SHP77 treated with DMSO at 0.1 percent for 48 hours (cell line): ENCODE results near the gene MALL.
"Not testable (repeated sequence)": the region's sequence is repeated elsewhere in the genome, so short reads cannot be mapped to it uniquely, and the experiment has no call there.

Experiments used
- DNase-seq: peaks from one replicate; lab custom pipeline; 2025; lab: John Stamatoyannopoulos, UW

Gene MALL

GRCh38 chr2:110097506-110098220 is 18.0 kb downstream of the MALL start:
- DNase-seq: no peak

GRCh38 chr2:110095994-110096633 is 19.5 kb downstream of the MALL start:
- DNase-seq: no peak

- DNase-seq: not testable (repeated sequence)
Measured at GRCh38 chr2:110094884-110095534, 20.6 kb downstream of the MALL start.

GRCh38 chr2:110093924-110094323 is 21.7 kb downstream of the MALL start:
- not testable (repeated sequence) for DNase-seq

GRCh38 chr2:110090164-110090563 is 25.5 kb downstream of the MALL start:
- DNase-seq: not testable (repeated sequence)

- not testable (repeated sequence) for DNase-seq
Measured at GRCh38 chr2:110083757-110084156, 31.9 kb downstream of the MALL start.

GRCh38 chr2:110083162-110083561 is 32.5 kb downstream of the MALL start:
- not testable (repeated sequence) for DNase-seq

GRCh38 chr2:110078104-110078503 is 37.5 kb downstream of the MALL start:
- DNase-seq: not testable (repeated sequence)

GRCh38 chr2:110075896-110076295 is 39.7 kb downstream of the MALL start:
- not testable (repeated sequence) for DNase-seq

GRCh38 chr2:110069869-110070268 is 45.8 kb downstream of the MALL start:
- not testable (repeated sequence) for DNase-seq

GRCh38 chr2:110068153-110068552 is 47.5 kb downstream of the MALL start:
- not testable (repeated sequence) for DNase-seq

GRCh38 chr2:110062332-110062731 is 53.3 kb downstream of the MALL start:
- not testable (repeated sequence) for DNase-seq

- DNase-seq: not testable (repeated sequence)
Measured at GRCh38 chr2:110060550-110060949, 55.1 kb downstream of the MALL start.

GRCh38 chr2:110059694-110060358 is 55.8 kb downstream of the MALL start:
- DNase-seq: not testable (repeated sequence)

- not testable (repeated sequence) for DNase-seq
Measured at GRCh38 chr2:110059009-110059693, 56.5 kb downstream of the MALL start.

GRCh38 chr2:110058034-110058433 is 57.6 kb downstream of the MALL start:
- not testable (repeated sequence) for DNase-seq

- DNase-seq: not testable (repeated sequence)
Measured at GRCh38 chr2:110055819-110056408, 59.7 kb downstream of the MALL start.

- not testable (repeated sequence) for DNase-seq
Measured at GRCh38 chr2:110054521-110055407, 60.9 kb downstream of the MALL start.

- not testable (repeated sequence) for DNase-seq
Measured at GRCh38 chr2:110053688-110054087, 61.9 kb downstream of the MALL start.

- not testable (repeated sequence) for DNase-seq
Measured at GRCh38 chr2:110052166-110052565, 63.5 kb downstream of the MALL start.
